Melanocyte of skin (primary cell): ENCODE data around the gene NUP133. TPM values are rescaled to one million over a fixed set of nuclear protein-coding genes. Genes with fewer than 3 reads are reported as not detected.

Experiments
- small RNA-seq, 2 donors: library from RNA; depleted of rRNA; stranded (forward); fragments of <200 nt; gene quantifications; one replicate each; pipeline ENCODE3, GENCODE V24; 2012
- total RNA-seq, 2 donors: library from RNA; depleted of rRNA; stranded (reverse); fragments of >200 nt; gene quantifications; 2 replicates each; pipeline ENCODE4 v1.2.3, GENCODE V29; 2012

NUP133 gene
- total RNA-seq, result 10 to 100 TPM; 30.6 TPM

DNA sequence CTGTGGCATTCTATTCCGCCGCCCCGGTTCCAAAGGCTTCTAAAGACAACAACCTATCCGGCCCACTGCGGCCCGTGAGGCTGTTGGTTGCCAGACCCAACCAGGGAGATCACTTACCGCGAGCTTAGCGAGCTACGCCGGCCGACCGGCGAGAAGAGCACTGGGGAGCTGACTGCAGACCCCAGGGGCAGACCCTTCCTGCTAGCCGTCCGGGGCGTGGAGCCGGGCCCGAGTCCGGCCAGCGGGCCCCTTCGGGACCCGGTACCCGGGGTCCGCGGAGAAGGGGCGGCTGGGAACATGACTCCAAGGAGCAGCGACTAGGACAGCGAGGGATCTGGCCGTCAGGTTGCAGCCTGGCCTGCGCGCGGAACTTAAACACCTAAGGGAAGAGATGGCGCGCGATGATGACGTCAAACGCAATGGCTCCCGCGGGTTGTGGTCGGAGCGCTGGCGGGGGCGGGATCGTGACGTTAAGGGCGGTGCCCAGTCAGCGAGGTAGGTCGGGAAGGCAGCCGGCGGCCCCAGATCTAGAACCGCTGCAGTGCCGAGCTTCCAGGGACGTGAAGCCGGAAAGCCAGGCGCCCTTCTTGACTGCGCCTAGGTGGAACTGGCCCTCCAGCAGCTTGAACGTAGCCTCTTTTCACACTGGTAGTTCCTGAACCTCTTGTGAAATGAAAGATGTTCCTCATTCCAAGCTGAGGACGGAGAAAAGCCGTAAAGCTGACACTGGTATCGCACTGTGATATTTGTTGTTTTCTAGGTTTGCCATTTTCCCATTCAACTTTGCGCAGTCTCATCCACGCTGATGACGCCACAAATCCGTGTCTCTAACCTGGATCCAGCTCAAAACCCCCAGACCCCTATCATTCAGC, at the start of gene NUP133:
NUP133 (minus strand) TSS at position 391 of the 872 bp plus-strand sequence; CDS start at position 299, 92 bp downstream.

DNA sequence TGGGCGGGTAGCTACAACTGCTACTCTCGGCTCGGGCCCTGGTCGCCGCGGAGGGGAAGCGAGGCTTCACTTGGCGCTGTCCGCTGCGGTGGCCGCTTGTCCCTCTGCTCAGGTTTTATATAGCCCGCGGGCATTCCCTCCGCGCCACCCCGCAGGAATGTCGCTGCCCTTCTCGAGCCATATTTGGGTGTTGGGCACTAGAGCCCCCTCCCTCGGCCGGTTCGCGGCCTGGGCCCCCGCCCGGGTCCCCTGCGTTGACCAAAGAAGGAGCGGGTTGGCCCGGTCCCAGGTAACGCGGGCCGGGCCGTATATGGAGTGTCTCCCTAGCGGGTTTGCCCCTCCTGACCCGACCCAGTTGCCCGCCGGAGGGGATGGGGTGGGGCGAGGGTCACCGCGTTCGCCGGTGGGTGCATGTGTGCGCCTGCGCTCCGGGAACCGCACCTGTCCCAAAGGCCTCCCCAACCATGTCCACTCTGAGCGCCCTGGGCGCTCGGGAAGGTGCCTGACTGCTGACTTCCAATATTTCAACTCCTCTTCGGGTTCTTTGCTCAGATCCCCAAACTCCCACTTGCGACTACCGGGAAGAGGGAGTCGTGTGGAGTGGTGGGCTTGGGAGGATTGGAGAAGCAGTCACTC, 74.0 kb downstream of the NUP133 start, which contains the start of gene ACTA1:
ACTA1 (minus strand) TSS at position 90 of the 636 bp plus-strand sequence. CDS start 979 bp downstream, outside the sequence.

Small RNAs within 50 kb of the gene (small RNA-seq; reads per million reads assigned to genes)
- gene RN7SKP276, result 0 reads per million in 2 donors
- 0 reads per million in 2 donors for gene RNA5SP78
- gene RNU4-21P, result 0 reads per million in 2 donors

Other genes with a start within 250 kb of the NUP133 start
- 10 to 100 TPM; 11.4 to 11.7 TPM for gene RAB4A, start 237.2 kb downstream of the NUP133 start, total RNA-seq
- 10 to 100 TPM; 13.1 to 18.3 TPM for gene CCSAP, start 165.3 kb downstream of the NUP133 start, total RNA-seq
- not detected for gene ACTA1, start 74.2 kb downstream of the NUP133 start, total RNA-seq
- gene ABCB10, start 50.4 kb upstream of the NUP133 start, total RNA-seq, result 1 to 10 TPM; 8.3 to 9.3 TPM
- gene TAF5L, start 117.8 kb upstream of the NUP133 start, total RNA-seq, result 10 to 100 TPM; 15.1 to 22.0 TPM
- gene URB2, start 117.9 kb upstream of the NUP133 start, total RNA-seq, result 10 to 100 TPM in 1 of 2 donors, 1 to 10 TPM in 1; 7.9 to 18.3 TPM